ENCODE data around the gene TMEM252. TPM values are rescaled to one million over a fixed set of nuclear protein-coding genes. Genes with fewer than 3 reads are reported as not detected.

TMEM252 gene
- total RNA-seq, 1 experiment from 2014 or later, result not detected

- DNase-seq, result no peak
- H3K4me3 ChIP-seq (ENCODE audit: insufficient read depth, low read depth, low read length), result no peak overlapping the region
- no peaks in the 10 kb centered on the region for H3K36me3 ChIP-seq (replicated peaks; ENCODE audit: control insufficient read depth, insufficient read depth, low read length)
- peaks cover 5% of the 10 kb centered on the region for H3K27me3 ChIP-seq (ENCODE audit: control insufficient read depth, insufficient read depth, low read length)
Measured at GRCh38 chr9:68552700-68553476, 12.2 kb upstream of the TMEM252 start.

- Histone ChIP-seq H3K27me3 (ENCODE audit: control insufficient read depth, insufficient read depth, low read length) (peaks cover 3% of the 10 kb centered on the region), H3K4me3 (ENCODE audit: insufficient read depth, low read depth, low read length) (no peak overlapping the region), H3K36me3 (replicated peaks; ENCODE audit: control insufficient read depth, insufficient read depth, low read length) (no peaks in the 10 kb centered on the region)
- no peak for DNase-seq
Measured at GRCh38 chr9:68551191-68551590, 10.5 kb upstream of the TMEM252 start.

- peaks cover 4% of the 10 kb centered on the region; the same call in 1 of the 2 replicates for H3K27me3 ChIP-seq (ENCODE audit: control insufficient read depth, insufficient read depth, low read length)
- no peak overlapping the region for H3K4me3 ChIP-seq (ENCODE audit: insufficient read depth, low read depth, low read length)
- no peak for DNase-seq
- H3K36me3 ChIP-seq (replicated peaks; ENCODE audit: control insufficient read depth, insufficient read depth, low read length), result no peaks in the 10 kb centered on the region
Measured at GRCh38 chr9:68548241-68548640, 7.6 kb upstream of the TMEM252 start.

- no peak overlapping the region for H3K4me3 ChIP-seq (ENCODE audit: insufficient read depth, low read depth, low read length)
- peaks cover 5% of the 10 kb centered on the region; the same call in 1 of the 2 replicates for H3K27me3 ChIP-seq (ENCODE audit: control insufficient read depth, insufficient read depth, low read length)
- no peak for DNase-seq
- no peaks in the 10 kb centered on the region for H3K36me3 ChIP-seq (replicated peaks; ENCODE audit: control insufficient read depth, insufficient read depth, low read length)
Measured at GRCh38 chr9:68547417-68547816, 6.7 kb upstream of the TMEM252 start.

- peaks cover 8% of the 10 kb centered on the region; the same call in 1 of the 2 replicates for H3K27me3 ChIP-seq (ENCODE audit: control insufficient read depth, insufficient read depth, low read length)
- DNase-seq, result no peak
- no peak overlapping the region for H3K4me3 ChIP-seq (ENCODE audit: insufficient read depth, low read depth, low read length)
- H3K36me3 ChIP-seq (replicated peaks; ENCODE audit: control insufficient read depth, insufficient read depth, low read length), result no peaks in the 10 kb centered on the region
Measured at GRCh38 chr9:68546596-68547390, 6.1 kb upstream of the TMEM252 start.

- Histone ChIP-seq H3K36me3 (replicated peaks; ENCODE audit: control insufficient read depth, insufficient read depth, low read length) (no peaks in the 10 kb centered on the region), H3K27me3 (ENCODE audit: control insufficient read depth, insufficient read depth, low read length) (peaks cover 13% of the 10 kb centered on the region; the same call in 1 of the 2 replicates), H3K4me3 (ENCODE audit: insufficient read depth, low read depth, low read length) (no peak overlapping the region)
- DNase-seq, result no peak
Measured at GRCh38 chr9:68545033-68545705, 4.5 kb upstream of the TMEM252 start.

GRCh38 chr9:68541568-68541967 lies 885 bp upstream of the TMEM252 start:
- no peaks in the 10 kb centered on the region for H3K36me3 ChIP-seq (replicated peaks; ENCODE audit: control insufficient read depth, insufficient read depth, low read length)
- H3K4me3 ChIP-seq (ENCODE audit: insufficient read depth, low read depth, low read length), result no peak overlapping the region
- peaks cover 18% of the 10 kb centered on the region; the same call in 1 of the 2 replicates for H3K27me3 ChIP-seq (ENCODE audit: control insufficient read depth, insufficient read depth, low read length)
- no peak for DNase-seq

GRCh38 chr9:68538200-68538599 lies 2.5 kb downstream of the TMEM252 start:
- Histone ChIP-seq H3K27me3 (ENCODE audit: control insufficient read depth, insufficient read depth, low read length) (peaks cover 22% of the 10 kb centered on the region; the same call in 1 of the 2 replicates), H3K36me3 (replicated peaks; ENCODE audit: control insufficient read depth, insufficient read depth, low read length) (no peaks in the 10 kb centered on the region), H3K4me3 (ENCODE audit: insufficient read depth, low read depth, low read length) (no peak overlapping the region)
- no peak for DNase-seq

GRCh38 chr9:68537616-68537880 lies 3.1 kb downstream of the TMEM252 start:
- no peak for DNase-seq
- no peaks in the 10 kb centered on the region for H3K36me3 ChIP-seq (replicated peaks; ENCODE audit: control insufficient read depth, insufficient read depth, low read length)
- H3K4me3 ChIP-seq (ENCODE audit: insufficient read depth, low read depth, low read length), result no peak overlapping the region
- H3K27me3 ChIP-seq (ENCODE audit: control insufficient read depth, insufficient read depth, low read length), result peaks cover 22% of the 10 kb centered on the region; the same call in 1 of the 2 replicates

- DNase-seq, result no peak
- no peaks in the 10 kb centered on the region for H3K36me3 ChIP-seq (replicated peaks; ENCODE audit: control insufficient read depth, insufficient read depth, low read length)
- H3K27me3 ChIP-seq (ENCODE audit: control insufficient read depth, insufficient read depth, low read length), result peaks cover 18% of the 10 kb centered on the region; the same call in 1 of the 2 replicates
Measured at GRCh38 chr9:68536876-68537615, 3.6 kb downstream of the TMEM252 start.

GRCh38 chr9:68533678-68534077 lies 7.0 kb downstream of the TMEM252 start:
- DNase-seq, result no peak
- Histone ChIP-seq H3K27me3 (ENCODE audit: control insufficient read depth, insufficient read depth, low read length) (peaks cover 21% of the 10 kb centered on the region), H3K36me3 (replicated peaks; ENCODE audit: control insufficient read depth, insufficient read depth, low read length) (no peaks in the 10 kb centered on the region), H3K4me3 (ENCODE audit: insufficient read depth, low read depth, low read length) (no peak overlapping the region)

More at GRCh38 chr9:68536876-68537615, 3.6 kb downstream of the TMEM252 start:
- H3K4me3 ChIP-seq (ENCODE audit: insufficient read depth, low read depth, low read length), result no peak overlapping the region

- Histone ChIP-seq H3K36me3 (replicated peaks; ENCODE audit: control insufficient read depth, insufficient read depth, low read length) (no peaks in the 10 kb centered on the region), H3K4me3 (ENCODE audit: insufficient read depth, low read depth, low read length) (no peak overlapping the region), H3K27me3 (ENCODE audit: control insufficient read depth, insufficient read depth, low read length) (peaks cover 30% of the 10 kb centered on the region)
- DNase-seq, result no peak
Measured at GRCh38 chr9:68532131-68532530, 8.6 kb downstream of the TMEM252 start.

- peaks cover 35% of the 10 kb centered on the region for H3K27me3 ChIP-seq (ENCODE audit: control insufficient read depth, insufficient read depth, low read length)
- H3K36me3 ChIP-seq (replicated peaks; ENCODE audit: control insufficient read depth, insufficient read depth, low read length), result no peaks in the 10 kb centered on the region
- H3K4me3 ChIP-seq (ENCODE audit: insufficient read depth, low read depth, low read length), result no peak overlapping the region
- peak; percentile 43 for DNase-seq
Measured at GRCh38 chr9:68530618-68531017, 10.1 kb downstream of the TMEM252 start.

GRCh38 chr9:68523367-68523936 lies 17.2 kb downstream of the TMEM252 start:
- Histone ChIP-seq H3K27me3 (ENCODE audit: control insufficient read depth, insufficient read depth, low read length) (peaks cover 29% of the 10 kb centered on the region), H3K36me3 (replicated peaks; ENCODE audit: control insufficient read depth, insufficient read depth, low read length) (no peaks in the 10 kb centered on the region)
- no peak for DNase-seq

More at GRCh38 chr9:68523367-68523936, 17.2 kb downstream of the TMEM252 start:
- H3K4me3 ChIP-seq (ENCODE audit: insufficient read depth, low read depth, low read length), result no peak overlapping the region
